Naive thymus-derived CD4-positive, alpha-beta T cell (primary cell): ENCODE data around the gene SNRNP200. TPM values are rescaled to one million over a fixed set of nuclear protein-coding genes. Genes with fewer than 3 reads are reported as not detected.

Experiments
- ATAC-seq: fragments of 150-1000 bp; cut with Tn5 transposase; 2 replicates; pipeline ENCODE4 v1.10.0; 2021; ENCODE audit warnings: mild to moderate bottlenecking, moderate library complexity
- CTCF ChIA-PET: fragments of 350-600 bp; sonication (Branson Sonifier 250); formaldehyde crosslinking; loops from one replicate; lab custom pipeline; 2021; ENCODE audit warnings: antibody characterized with exemption; lab: Charles Lee
- POLR2A ChIA-PET: fragments of 350-600 bp; sonication (Branson Sonifier 250); formaldehyde crosslinking; loops from one replicate; lab custom pipeline; 2021; ENCODE audit warnings: antibody characterized with exemption, inconsistent platforms; lab: Charles Lee
- DNase-seq, 9 donors: peaks; one replicate each; pipeline versions ENCODE4 v3.0.0 to v3.0.0-alpha.2; 2020 to 2022; ENCODE audit warnings: mixed read lengths in 1 of 9
- H3K27ac ChIP-seq: one replicate; pipeline ENCODE4 v1.7.0; 2013; ENCODE audit warnings: mild to moderate bottlenecking, low read depth, low read length, moderate library complexity
- H3K27me3 ChIP-seq, 2 donors: one replicate each; pipeline ENCODE4 v1.7.0; 2013; ENCODE audit warnings: low read length in 2 of 2, mild to moderate bottlenecking in 2 of 2, moderate library complexity in 2 of 2; ENCODE audit not compliant: control insufficient read depth in 2 of 2, insufficient read depth in 2 of 2
- H3K36me3 ChIP-seq, 3 experiments: 1 replicate in 2 of 3; 2 replicates in 1 of 3; pipeline ENCODE4 v1.7.0; 2013; ENCODE audit warnings: low read length in 3 of 3, mild to moderate bottlenecking in 3 of 3, moderate library complexity in 1 of 3; ENCODE audit not compliant: insufficient read depth in 3 of 3, control insufficient read depth in 2 of 3
- H3K4me1 ChIP-seq, 2 donors: one replicate each; pipeline ENCODE4 v1.7.0; 2013; ENCODE audit warnings: low read length in 2 of 2, mild to moderate bottlenecking in 2 of 2, moderate library complexity in 1 of 2; ENCODE audit not compliant: control insufficient read depth in 2 of 2, insufficient read depth in 2 of 2
- H3K4me3 ChIP-seq: 2 replicates; pipeline ENCODE4 v1.7.0; 2013; ENCODE audit warnings: mild to moderate bottlenecking, low read length
- H3K9me3 ChIP-seq, 3 experiments: 1 replicate in 2 of 3; 2 replicates in 1 of 3; pipeline ENCODE4 v1.7.0; 2013; ENCODE audit warnings: low read length in 3 of 3; ENCODE audit not compliant: control insufficient read depth in 2 of 3
- H3K27ac Mint-ChIP-seq, 9 donors: one replicate each; pipeline ENCODE4 v1.8.0; 2020 to 2022; ENCODE audit warnings: mixed read lengths in 9 of 9, mild to moderate bottlenecking in 8 of 9, moderate library complexity in 5 of 9, inconsistent platforms in 2 of 9
- H3K27me3 Mint-ChIP-seq, 5 donors: one replicate each; pipeline ENCODE4 v1.8.0; 2021 to 2022; ENCODE audit warnings: mixed read lengths in 5 of 5, mild to moderate bottlenecking in 1 of 5
- H3K36me3 Mint-ChIP-seq, 5 donors: one replicate each; pipeline ENCODE4 v1.8.0; 2020 to 2022; ENCODE audit warnings: mixed read lengths in 5 of 5, mild to moderate bottlenecking in 3 of 5, inconsistent platforms in 1 of 5
- H3K4me1 Mint-ChIP-seq, 7 donors: one replicate each; pipeline ENCODE4 v1.8.0; 2020 to 2022; ENCODE audit warnings: mixed read lengths in 7 of 7, mild to moderate bottlenecking in 3 of 7, inconsistent platforms in 1 of 7
- H3K4me3 Mint-ChIP-seq, 10 donors: one replicate each; pipeline ENCODE4 v1.8.0; 2020 to 2022; ENCODE audit warnings: mild to moderate bottlenecking in 10 of 10, mixed read lengths in 10 of 10, moderate library complexity in 6 of 10, inconsistent platforms in 2 of 10
- H3K9me3 Mint-ChIP-seq, 11 donors: one replicate each; pipeline ENCODE4 v1.8.0; 2020 to 2022; ENCODE audit warnings: mixed read lengths in 11 of 11, mild to moderate bottlenecking in 4 of 11, inconsistent platforms in 1 of 11, moderate library complexity in 1 of 11
- intact Hi-C, 2 donors: fragments of 100-400 bp; cut with micrococcal nuclease; formaldehyde crosslinking; loops; one replicate each; pipeline ENCODE4 v1.15.1; 2023
- polyA plus RNA-seq, 2 donors: library from polyadenylated mRNA; unstranded; fragments of 300-500 nt; fragmentation: Illumina TruSeq; gene quantifications; one replicate each; pipeline ENCODE4 v1.2.3, GENCODE V29; 2021
- total RNA-seq, 6 experiments: library from RNA in 5 of 6; stranded (reverse) in 5 of 6; gene quantifications; 1 replicate in 5 of 6; 2 replicates in 1 of 6; pipeline ENCODE4 v1.2.3 and lab custom pipeline; 2021 to 2026

The SNRNP200 gene
- total RNA-seq (100 to 1,000 TPM; 165 to 255 (median 212) TPM), polyA plus RNA-seq (100 to 1,000 TPM in 1 of 2 donors, 10 to 100 TPM in 1; 86.6 to 137 TPM), total RNA-seq (lab: John Stamatoyannopoulos, UW) (498 reads per million, percentile 98 among the genes with 10 or more reads in this experiment)

- H3K4me1 Mint-ChIP-seq: peaks cover 41 to 61% (median 58%) of the 10 kb centered on the region in 7 donors
- H3K27ac Mint-ChIP-seq: peak within 1 kb of the TSS; percentile 97 to 100 (median 99)
- H3K4me1 ChIP-seq: peaks cover 30 to 41% of the 10 kb centered on the region in 2 donors
- peak; percentile 77 to 92 (median 90) for DNase-seq
- H3K36me3 ChIP-seq: peaks cover 25 to 36% (median 32%) of the 10 kb centered on the region in 3 experiments
- peaks cover 18 to 41% (median 33%) of the 10 kb centered on the region in 5 donors for H3K36me3 Mint-ChIP-seq
- no peaks in the 10 kb centered on the region for H3K27me3 ChIP-seq
- peak within 1 kb of the TSS; percentile 94 to 100 (median 99) for H3K4me3 Mint-ChIP-seq
- peak; percentile 96 for ATAC-seq
- no peaks in the 10 kb centered on the region for H3K27me3 Mint-ChIP-seq
- ChIA-PET CTCF (interaction anchor here (0.5 to 1.2 kb wide), 7 partner anchors 15 to 233 kb away, joined by 3 to 5 read pairs (median 3); no protein-coding TSS in a partner anchor), POLR2A (interaction anchor here (0.6 to 2.7 kb wide), 20 partner anchors 9 to 498 kb away, joined by 3 to 16 read pairs (median 4); partner anchors contain the start of genes ARID5A, CIAO1, ITPRIPL1 and NCAPH)
- H3K27ac ChIP-seq: peak within 1 kb of the TSS; percentile 94
- intact Hi-C loops: loop anchor here (1.0 to 5.0 kb wide), 14 partner anchors 10 to 511 kb away; partner anchors contain the start of genes CIAO1 (in 2 of the 2), LMAN2L (in 2 of the 2), NCAPH (in 2 of the 2) and STARD7 (in 2 of the 2)
- H3K9me3 ChIP-seq: no peaks in the 10 kb centered on the region
- peak within 1 kb of the TSS; percentile 85 for H3K4me3 ChIP-seq
- H3K9me3 Mint-ChIP-seq: peaks cover 0 to 5% (median 0%) of the 10 kb centered on the region in 11 donors
Measured at GRCh38 chr2:96305091-96305978, at the start of gene SNRNP200. SNRNP200 (minus strand) TSS chr2:96305546; CDS start chr2:96305437, 109 bp downstream.

- Histone ChIP-seq H3K9me3 (no peaks in the 10 kb centered on the region), H3K27ac (no peak overlapping the region), H3K4me3 (no peak overlapping the region), H3K36me3 (no peaks in the 10 kb centered on the region), H3K4me1 (peaks cover 0 to 5% of the 10 kb centered on the region in 2 donors), H3K27me3 (no peaks in the 10 kb centered on the region)
- intact Hi-C loops: no loop called here
- Mint-ChIP-seq H3K27me3 (no peaks in the 10 kb centered on the region), H3K9me3 (no peaks in the 10 kb centered on the region), H3K4me1 (peaks cover 0 to 6% (median 1%) of the 10 kb centered on the region in 7 donors), H3K36me3 (peaks cover 0 to 28% (median 0%) of the 10 kb centered on the region in 5 donors), H3K4me3 (no peak overlapping the region), H3K27ac (peak overlapping the region in 2 of 9 donors; percentile 49 to 54)
- ATAC-seq (no peak), DNase-seq (no peak)
- ChIA-PET POLR2A (no interaction called here), CTCF (no interaction called here)
Measured at GRCh38 chr2:96354492-96354891, 49.1 kb upstream of the SNRNP200 start.

- POLR2A ChIA-PET: no interaction called here
- H3K4me1 ChIP-seq: no peaks in the 10 kb centered on the region
- Mint-ChIP-seq H3K27me3 (no peaks in the 10 kb centered on the region), H3K9me3 (no peaks in the 10 kb centered on the region), H3K27ac (no peak overlapping the region), H3K4me3 (no peak overlapping the region), H3K36me3 (peaks cover 0 to 31% (median 0%) of the 10 kb centered on the region in 5 donors), H3K4me1 (peaks cover 0 to 2% (median 0%) of the 10 kb centered on the region in 7 donors)
- DNase-seq (no peak), ATAC-seq (no peak)
- no peak overlapping the region for H3K4me3 ChIP-seq
- H3K27ac ChIP-seq: no peak overlapping the region
- H3K27me3 ChIP-seq: no peaks in the 10 kb centered on the region
- no peaks in the 10 kb centered on the region for H3K36me3 ChIP-seq
- CTCF ChIA-PET: no interaction called here
- H3K9me3 ChIP-seq: no peaks in the 10 kb centered on the region
- intact Hi-C loops: no loop called here
Measured at GRCh38 chr2:96353606-96354101, 48.3 kb upstream of the SNRNP200 start.

GRCh38 chr2:96353032-96353561 is 47.8 kb upstream of the SNRNP200 start:
- H3K4me3 Mint-ChIP-seq: no peak overlapping the region
- ATAC-seq: no peak
- no peak overlapping the region for H3K27ac ChIP-seq
- no peak overlapping the region for H3K27ac Mint-ChIP-seq
- no peaks in the 10 kb centered on the region for H3K36me3 ChIP-seq
- no peaks in the 10 kb centered on the region for H3K9me3 Mint-ChIP-seq
- H3K4me1 ChIP-seq: no peaks in the 10 kb centered on the region
- H3K36me3 Mint-ChIP-seq: peaks cover 0 to 31% (median 0%) of the 10 kb centered on the region in 5 donors
- no peak for DNase-seq
- H3K4me3 ChIP-seq: no peak overlapping the region
- intact Hi-C loops: no loop called here
- no peaks in the 10 kb centered on the region for H3K27me3 Mint-ChIP-seq
- H3K27me3 ChIP-seq: no peaks in the 10 kb centered on the region
- POLR2A ChIA-PET: no interaction called here
- H3K9me3 ChIP-seq: no peaks in the 10 kb centered on the region
- H3K4me1 Mint-ChIP-seq: peaks cover 0 to 2% (median 0%) of the 10 kb centered on the region in 7 donors
- CTCF ChIA-PET: no interaction called here

GRCh38 chr2:96347395-96347794 is 42.0 kb upstream of the SNRNP200 start:
- H3K27me3 ChIP-seq: no peaks in the 10 kb centered on the region
- H3K36me3 Mint-ChIP-seq: peaks cover 0 to 34% (median 0%) of the 10 kb centered on the region in 5 donors
- H3K27me3 Mint-ChIP-seq: no peaks in the 10 kb centered on the region
- H3K36me3 ChIP-seq: no peaks in the 10 kb centered on the region
- H3K4me1 Mint-ChIP-seq: peaks cover 0 to 18% (median 3%) of the 10 kb centered on the region in 7 donors
- no peak for ATAC-seq
- no peak overlapping the region for H3K27ac ChIP-seq
- ChIA-PET CTCF (no interaction called here), POLR2A (no interaction called here)
- DNase-seq: no peak
- peaks cover 0 to 37% of the 10 kb centered on the region in 2 donors for H3K4me1 ChIP-seq
- no peaks in the 10 kb centered on the region for H3K9me3 Mint-ChIP-seq
- no peak overlapping the region for H3K4me3 Mint-ChIP-seq
- peak overlapping the region in 2 of 9 donors; percentile 20 to 21 for H3K27ac Mint-ChIP-seq
- H3K9me3 ChIP-seq: no peaks in the 10 kb centered on the region
- H3K4me3 ChIP-seq: no peak overlapping the region
- intact Hi-C loops: no loop called here

GRCh38 chr2:96345868-96346462 is 40.6 kb upstream of the SNRNP200 start:
- peaks cover 0 to 32% (median 3%) of the 10 kb centered on the region in 7 donors for H3K4me1 Mint-ChIP-seq
- H3K27me3 Mint-ChIP-seq: no peaks in the 10 kb centered on the region
- peaks cover 0 to 52% of the 10 kb centered on the region in 2 donors for H3K4me1 ChIP-seq

More at GRCh38 chr2:96345868-96346462, 40.6 kb upstream of the SNRNP200 start:
- Histone ChIP-seq H3K27me3 (no peaks in the 10 kb centered on the region), H3K9me3 (no peaks in the 10 kb centered on the region), H3K4me3 (no peak overlapping the region), H3K36me3 (no peaks in the 10 kb centered on the region), H3K27ac (no peak overlapping the region)
- Mint-ChIP-seq H3K36me3 (peaks cover 0 to 39% (median 0%) of the 10 kb centered on the region in 5 donors), H3K27ac (peak overlapping the region in 1 of 9 donors; percentile 55), H3K4me3 (no peak overlapping the region), H3K9me3 (no peaks in the 10 kb centered on the region)
- ATAC-seq (no peak), DNase-seq (no peak)
- ChIA-PET POLR2A (interaction anchor here (1.4 kb wide), 1 partner anchor 10 kb away, joined by 4 read pairs; the partner anchor contains the start of gene NCAPH), CTCF (interaction anchor here (1.0 to 1.1 kb wide), 2 partner anchors 13 to 61 kb away, joined by 3 read pairs; no protein-coding TSS in a partner anchor)
- intact Hi-C loops: no loop called here
